HG03575 (cell line): ENCODE measurements around the gene COMP.
"Not testable (repeated sequence)": the region's sequence is repeated elsewhere in the genome, so short reads cannot be mapped to it uniquely, and the experiment has no call there.

Experiments used
- ATAC-seq: cut with Tn5 transposase; IDR thresholded peaks from one replicate; pipeline ENCODE4 v1.9.1; 2021; ENCODE audit not compliant: unreplicated experiment, insufficient number of reproducible peaks, low FRiP score; ENCODE audit errors: extremely low read depth

COMP gene

DNA sequence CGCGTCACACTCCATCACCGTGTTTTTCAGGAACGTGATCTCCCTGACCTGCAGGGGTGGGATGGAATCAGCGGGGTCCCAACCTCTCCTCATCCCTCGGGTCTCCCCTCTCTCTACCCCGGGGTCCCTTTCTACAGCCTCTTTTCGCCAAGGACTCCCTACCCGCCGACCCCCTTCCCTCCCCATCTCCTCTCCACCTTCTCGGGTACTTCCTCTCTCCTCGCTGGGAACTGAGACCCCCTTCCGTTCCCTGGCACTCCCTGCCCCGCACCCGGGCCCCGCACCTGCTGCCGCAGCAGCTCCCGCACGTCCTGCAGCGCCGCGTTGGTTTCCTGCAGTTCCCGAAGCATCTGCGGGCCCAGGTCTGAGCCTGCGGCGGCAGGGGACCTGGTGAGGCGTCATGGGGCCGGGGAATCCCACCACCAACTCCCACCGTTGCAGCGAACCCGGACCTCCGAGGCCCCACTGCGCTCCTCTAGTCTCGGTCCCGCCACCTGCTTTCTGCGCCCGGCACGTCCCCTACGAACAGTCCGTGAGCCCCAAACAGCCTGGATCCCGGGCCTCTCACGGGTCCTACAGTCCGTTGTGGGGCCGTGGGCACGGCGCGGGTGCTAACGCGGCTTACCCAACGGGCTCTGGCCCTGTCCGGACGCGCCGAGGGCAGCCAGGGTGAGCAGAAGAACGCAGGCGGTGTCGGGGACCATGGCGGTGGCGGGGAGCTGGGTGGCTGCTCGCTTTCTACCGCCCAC lies at the start of gene COMP:
COMP (minus strand) TSS at position 740 of the 749 bp plus-strand sequence; CDS start at position 704, 36 bp downstream.
- ATAC-seq = no peak

DNA sequence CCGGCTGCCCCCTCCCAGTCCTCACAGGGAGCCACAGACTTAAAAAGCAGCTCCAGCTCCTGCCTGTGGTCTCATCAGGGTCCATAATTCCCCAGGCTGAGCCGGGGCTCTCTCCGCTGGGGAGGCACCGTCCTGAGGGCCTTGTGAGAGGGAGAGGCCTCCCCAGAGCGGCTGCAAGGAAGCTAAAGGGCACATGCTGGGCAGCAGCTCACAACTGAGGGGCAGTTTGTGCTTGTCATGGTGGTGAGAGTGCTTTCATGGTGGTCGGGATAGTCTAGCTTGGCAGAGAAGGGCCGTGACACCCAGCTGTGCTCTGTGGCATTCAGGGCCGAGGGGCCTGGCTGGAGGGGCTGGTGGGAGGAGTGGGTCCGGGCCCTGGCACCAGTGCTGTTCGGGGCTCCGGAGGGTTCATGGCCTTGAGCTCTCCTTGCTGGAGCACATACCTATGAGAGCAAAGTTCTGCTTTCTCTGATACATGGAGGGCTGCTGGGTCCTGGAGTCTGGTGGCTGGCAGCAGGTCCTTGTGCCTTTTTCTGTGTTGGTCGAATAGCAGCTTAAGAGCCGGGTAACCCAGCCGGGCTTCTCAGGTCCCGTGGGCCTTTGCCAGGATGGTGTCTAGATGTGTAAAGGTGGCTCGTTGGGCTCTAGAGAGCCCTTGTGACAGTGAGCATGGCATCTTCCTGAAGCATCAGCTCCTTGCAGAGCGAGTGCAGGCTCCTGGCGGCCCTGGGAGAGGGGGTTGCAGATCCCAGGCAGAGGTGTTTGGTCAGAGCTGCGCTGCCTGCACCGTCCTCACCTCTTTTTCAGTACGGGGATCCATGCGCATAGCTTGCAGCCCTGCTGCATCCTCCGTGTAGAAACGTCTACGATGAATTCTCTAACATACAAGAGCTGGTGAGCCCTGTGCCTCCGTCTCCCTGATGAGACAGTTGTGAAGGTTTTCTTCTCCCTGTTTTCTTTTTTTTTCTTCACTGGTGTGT lies 49.5 kb upstream of the COMP start:
- no peak for ATAC-seq

DNA sequence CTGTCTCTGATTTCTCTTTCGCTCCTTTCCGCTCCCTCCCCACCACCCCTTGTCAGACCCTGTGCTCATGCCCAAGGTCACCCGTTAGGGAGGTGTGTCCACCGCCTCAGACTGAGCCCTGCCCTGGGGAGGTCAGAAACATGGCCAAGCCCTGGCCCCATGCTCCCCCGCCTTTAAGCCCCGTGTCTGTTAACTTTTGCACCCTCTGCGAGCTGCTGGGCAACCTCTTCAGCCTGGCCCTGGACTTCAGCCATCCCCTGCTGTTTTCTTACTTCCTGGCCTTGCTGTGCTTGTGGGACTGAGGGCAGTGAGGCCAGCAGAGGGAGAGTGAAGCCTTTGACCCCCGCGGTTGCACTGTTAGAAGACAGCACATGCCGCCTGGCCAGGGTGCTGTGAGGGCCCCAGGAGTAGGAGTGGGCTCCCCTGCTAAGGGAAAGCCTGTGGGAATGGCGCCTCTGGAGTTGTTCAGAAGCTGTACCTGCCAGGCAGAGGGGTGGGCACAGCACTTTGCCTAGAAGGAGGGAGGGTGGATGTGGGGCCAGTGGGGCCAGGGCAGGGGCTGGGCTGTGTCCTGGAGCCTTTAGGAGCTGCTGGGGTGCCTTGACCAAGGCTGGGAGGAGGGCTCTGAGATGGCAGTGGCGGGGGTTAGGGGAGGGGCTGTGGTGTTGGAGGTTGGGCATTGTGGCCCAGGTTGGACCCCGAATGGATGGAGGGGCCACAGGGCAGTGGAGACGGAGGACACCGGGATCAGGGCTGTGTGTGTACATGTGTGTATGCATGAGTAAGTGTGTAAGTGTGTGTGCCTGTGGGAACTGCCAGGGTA lies 48.6 kb upstream of the COMP start:
- ATAC-seq = no peak

DNA sequence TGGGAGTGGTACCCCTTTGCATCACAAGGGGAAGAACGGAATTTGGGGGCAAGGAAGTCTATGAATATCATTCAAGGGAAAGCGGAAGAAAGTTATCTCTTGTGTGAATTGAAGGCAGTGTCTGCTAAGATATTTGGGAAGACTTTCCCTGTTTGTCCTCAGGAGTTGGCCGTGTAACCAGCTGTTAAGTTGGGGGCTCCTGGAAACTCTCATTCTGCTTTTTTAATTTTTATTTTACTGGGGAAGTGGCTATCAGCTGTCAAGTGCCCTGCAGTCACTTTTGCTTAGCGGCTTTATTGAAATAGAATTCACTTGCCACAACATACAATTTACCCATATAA lies 43.5 kb upstream of the COMP start:
- no peak for ATAC-seq

DNA sequence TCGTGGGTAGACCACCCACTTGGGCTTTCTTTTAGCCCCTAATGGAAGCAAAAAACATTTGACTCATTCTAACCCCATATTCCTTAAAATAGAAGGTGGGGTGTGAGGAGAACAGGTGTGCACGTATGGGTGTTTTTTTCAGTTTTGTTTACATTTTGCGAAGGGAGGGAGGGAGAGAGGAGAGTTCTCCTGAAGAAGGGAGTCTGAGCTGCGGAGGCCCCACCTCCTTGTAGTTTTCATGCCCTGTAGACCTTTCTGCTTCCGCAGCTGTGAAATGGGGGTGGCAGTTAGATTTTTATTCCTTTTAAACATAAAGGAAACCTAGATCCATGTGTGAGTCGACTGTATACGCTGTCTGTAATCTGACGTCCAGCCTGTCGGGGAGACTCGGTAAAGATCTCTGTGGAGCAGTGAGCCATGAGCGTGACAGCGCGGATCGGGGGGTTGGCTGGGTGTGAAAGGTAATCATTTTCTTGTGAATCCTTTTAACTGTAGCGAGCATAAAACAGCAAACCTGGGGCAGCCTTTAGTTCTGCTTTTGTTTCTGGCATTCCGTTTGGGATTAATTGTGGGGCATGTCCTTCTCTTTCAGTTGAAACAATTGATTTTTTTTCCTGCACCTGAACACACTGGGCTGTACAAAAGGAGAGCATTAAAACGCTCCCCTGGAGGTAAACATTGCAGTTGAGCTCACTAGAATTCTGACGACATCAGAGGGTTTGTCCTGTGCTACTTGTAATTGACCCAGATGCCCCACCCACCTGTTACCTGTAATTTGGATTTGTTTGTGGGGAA lies 42.9 kb upstream of the COMP start:
- no peak for ATAC-seq

DNA sequence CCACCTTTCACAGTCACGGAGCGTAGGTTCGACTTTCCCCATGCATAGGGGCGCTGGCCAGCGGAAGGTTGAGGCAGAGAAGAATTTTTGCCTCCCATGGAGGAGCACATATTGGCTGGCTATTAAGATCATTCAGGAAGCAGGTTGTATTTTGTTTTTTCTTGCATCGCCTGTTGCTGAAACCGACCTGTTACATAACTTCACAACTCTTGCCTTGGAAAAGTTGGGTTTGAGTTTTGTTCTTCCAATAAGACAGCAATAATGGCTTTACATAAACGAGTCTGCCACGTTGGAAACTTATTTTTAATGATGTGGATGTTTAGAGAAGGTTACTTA lies 42.0 kb upstream of the COMP start:
- no peak for ATAC-seq

DNA sequence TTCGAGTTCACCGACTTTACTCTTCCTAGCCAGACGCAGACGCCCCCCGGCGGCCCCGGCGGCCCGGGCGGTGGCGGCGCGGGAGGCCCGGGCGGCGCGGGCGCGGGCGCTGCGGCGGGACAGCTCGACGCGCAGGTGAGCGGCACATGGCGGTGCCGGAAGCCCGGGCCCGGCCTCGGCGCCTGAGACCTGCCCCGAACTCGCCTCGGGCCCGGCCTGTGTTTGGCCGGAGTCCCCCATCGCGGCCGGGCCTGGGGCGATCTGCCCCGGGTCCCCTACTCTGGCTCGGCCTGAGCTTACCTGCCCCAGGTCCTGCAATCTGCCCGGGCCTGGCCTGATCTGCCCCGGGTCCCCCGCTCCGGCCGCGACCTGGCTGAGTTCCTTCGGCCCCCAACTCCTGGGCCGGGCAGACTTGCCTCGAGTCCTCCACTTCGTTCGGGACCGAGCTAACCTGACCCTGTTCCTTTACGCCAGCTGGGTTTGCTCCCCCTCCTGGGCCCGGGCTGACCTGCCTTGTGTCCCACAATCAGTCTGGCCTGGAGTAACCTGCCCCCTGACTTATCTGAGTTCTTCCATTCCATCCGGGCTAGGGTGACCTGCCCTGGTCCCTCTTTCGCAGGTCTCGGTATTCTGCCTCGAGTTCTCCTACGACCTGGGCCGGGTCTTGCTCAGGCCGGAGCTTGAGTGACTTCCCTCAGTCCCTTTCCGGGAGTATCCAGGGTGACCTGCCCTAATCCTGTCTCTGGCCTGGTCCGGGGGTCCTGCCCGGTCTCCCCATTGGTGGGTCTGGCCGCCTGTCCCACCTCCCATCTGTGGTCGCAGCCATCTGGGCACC lies 41.4 kb upstream of the COMP start:
- ATAC-seq = no peak

DNA sequence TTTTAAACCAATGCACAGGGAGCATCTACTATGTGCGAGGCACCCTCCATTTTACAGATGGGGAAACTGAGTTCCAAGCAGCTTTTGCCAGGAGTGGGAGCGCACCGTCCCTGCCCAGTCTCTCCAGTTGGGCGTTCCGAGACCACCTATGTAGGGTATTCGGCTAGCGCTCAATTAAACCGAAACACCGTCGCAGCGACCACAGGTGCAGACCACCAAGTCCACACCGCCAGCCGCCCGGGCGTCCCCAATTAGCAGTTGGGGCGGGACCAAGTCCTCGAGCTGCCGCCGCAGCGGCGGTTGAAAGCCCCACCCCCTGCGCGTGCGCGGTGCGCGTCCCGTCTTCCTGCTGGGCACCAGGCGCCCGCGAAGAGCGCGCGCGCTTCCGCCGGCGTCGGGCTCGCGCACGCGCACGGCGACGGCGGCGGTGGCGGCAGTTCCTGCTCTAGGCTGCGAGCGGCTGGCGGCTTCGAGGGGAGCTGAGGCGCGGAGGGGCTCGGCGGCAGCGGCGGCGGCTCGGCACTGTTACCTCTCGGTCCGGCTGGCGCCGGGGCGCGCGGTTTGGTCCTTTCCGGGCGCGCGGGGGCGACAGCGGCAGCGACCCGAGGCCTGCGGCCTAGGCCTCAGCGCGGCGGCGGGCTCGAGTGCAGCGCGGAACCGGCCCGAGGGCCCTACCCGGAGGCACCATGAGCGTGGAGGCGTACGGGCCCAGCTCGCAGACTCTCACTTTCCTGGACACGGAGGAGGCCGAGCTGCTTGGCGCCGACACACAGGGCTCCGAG lies 40.6 kb upstream of the COMP start, which contains the start of gene UPF1:
UPF1 (plus strand) TSS at position 436 of the 782 bp plus-strand sequence; CDS start at position 687, 251 bp downstream.
- ATAC-seq = no peak

DNA sequence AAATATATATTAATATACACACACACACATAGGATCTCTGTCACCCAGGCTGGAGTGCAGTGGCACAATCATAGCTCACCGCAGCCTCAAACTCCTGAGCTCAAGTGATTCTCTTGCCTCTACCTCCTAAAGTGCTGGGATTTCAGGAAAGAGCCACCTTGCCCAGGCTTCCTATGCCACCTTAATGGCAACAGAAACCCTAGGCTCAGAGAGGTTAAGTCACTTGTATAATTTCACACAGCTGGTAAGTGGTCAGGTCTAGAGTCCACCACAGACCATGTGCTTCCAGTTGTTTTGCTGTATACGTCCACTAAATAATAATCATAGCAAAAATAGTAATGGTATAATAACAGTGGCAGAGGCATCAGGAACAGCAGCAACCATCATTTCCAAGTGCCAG lies 39.4 kb upstream of the COMP start:
- ATAC-seq = no peak

DNA sequence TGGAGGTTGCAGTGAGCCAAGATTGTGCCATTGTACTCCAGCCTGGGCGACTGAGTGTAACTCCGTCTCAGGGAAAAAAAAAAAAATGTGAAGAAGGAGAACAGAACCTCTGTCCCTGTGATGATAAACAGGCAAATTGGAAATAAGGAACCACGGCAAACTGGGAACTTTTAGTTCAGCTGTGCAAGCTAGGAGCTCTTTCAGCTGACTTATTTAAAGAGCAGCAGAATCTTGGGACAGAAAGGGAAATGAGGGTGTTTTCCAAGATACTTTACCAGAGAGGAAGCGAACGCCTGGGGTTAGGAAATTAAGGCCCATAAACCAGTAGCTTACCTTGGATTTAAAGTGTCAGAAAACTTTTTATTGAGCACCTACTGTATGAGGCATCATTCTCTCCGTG lies 37.7 kb upstream of the COMP start:
- no peak for ATAC-seq

DNA sequence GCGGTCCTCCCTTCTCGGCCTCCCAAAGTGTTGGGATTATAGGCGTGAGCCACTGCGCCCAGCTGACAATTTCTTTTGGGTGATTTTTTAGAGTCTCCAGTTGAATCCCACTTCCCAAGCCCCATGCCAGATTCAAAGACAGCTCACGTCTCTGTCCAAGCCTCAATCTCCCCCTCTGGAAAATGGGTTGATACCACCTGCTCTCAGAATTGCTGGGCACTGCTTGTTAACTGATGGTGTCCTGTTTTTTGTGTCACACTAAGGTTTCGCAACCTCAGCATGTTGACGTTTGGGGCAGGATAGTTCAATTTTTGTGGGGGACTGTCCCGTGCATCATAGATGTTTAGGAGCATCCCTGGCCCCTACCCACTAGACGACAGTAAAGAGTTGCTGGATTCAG lies 26.5 kb upstream of the COMP start:
- ATAC-seq = no peak

DNA sequence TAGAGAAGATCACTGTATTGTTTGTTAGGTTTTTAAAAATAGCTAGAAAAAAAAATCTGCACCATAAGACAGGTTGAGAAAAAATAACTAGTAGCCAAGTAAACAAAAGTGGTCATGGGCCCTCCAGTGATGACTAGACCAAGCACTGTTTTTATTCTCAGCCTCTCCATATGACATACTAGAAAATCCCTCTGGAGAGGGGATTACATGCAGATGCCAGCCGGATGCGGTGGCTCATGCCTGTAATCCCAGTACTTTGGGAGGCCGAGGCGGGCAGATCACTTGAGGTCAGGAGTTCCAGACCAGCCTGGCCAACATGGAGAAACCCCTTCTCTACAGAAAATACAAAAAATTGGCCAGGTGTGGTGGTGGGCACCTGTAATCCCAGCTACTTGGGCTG lies 25.5 kb upstream of the COMP start:
- ATAC-seq = not testable (repeated sequence)

DNA sequence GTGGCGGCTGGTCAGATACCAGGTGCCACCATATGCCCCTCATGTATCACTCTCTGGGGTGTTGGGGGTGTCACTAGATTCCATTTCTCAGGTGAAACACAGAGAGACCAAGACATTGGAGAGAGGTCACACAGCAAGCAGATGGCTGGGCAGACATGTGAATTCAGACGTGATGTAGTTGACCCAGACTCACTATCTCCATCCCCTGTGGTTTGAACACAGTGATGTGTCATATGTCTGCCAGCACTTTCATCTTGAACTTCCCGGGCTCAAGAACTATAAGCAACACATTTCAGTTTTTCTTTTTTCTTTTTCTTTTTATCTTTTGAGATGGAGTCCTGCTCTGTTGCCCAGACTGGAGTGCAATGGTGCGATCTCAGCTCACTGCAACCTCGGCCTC lies 24.6 kb upstream of the COMP start:
- ATAC-seq = no peak

DNA sequence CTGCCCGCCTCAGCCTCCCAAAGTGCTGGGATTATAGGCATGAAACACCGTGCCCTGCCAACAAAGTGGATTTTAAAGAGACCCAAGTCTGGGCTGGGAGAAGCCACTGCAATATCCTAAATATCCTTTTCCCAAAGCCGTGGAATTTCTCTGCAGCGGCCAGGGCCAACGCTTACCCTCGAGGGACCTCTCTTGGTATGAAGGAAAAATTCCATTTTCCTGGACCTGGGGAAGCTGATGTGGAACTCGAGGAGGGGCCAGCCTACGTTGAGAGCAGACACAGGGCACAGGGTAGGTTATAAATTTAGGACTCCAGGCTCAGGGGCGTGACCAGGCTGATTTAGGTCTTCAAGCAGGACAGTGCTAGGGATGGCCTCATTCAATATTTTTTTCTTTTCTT lies 23.0 kb upstream of the COMP start:
- no peak for ATAC-seq

DNA sequence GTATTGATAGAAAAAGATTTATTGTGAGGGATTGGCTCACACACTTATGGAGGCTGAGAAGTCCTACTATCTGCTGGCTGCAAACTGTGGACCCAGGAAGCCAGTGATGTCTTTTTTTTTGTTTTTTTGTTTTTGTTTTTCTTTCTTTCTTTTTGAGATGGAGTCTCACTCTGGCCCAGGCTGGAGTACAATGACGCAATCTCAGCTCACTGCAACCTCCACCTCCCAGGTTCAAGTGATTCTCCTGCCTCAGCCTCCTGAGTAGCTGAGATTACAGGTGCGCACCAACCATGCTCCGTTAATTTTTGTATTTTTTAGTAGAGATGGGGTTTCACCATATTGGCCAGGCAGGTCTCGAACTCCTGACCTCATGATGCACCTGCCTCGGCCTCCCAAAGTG lies 20.5 kb upstream of the COMP start:
- ATAC-seq = not testable (repeated sequence)

DNA sequence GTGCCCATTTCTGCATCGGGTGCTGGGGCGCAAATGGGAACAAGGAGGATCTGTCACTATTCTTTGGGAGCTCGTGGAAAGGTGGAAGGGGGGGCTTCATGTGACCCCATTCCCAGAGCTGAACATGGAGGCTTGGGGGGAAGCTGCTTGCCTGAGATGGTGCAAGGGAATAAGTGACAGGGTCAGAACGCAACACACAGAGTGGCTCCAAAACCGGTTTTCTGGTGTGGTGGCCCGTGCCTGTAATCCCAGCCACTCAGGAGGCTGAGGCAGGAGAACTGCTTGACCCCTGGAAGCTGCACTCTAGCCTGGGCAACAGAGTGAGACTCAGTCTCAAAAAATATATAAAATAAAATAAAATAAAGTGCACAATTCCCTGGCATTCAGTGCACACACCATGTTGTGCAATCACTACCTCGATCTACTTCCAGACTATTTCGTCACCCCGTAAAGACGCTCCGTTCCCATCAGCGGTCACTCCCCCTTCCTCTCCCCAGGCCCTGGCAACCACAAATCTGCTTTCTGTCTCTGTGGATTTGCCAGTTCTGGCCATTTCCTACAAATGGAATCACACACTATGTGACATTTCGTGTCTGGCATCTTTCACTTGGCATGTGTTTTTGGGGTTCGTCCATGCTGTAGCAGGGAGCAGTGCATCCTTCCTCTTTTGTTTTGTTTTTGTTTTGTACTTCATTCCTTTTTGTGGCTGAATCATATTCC lies 18.2 kb upstream of the COMP start:
- no peak for ATAC-seq
